GM18951 (cell line): ENCODE measurements around the gene CRNN.

ENCODE experiments used
- POLR2A ChIP-seq: IDR thresholded peaks from 4 replicates; pipeline ENCODE4 v1.6.1; 2011; ENCODE audit warnings: mild to moderate bottlenecking; ENCODE audit not compliant: insufficient read length, insufficient read depth; ENCODE audit errors: extremely low read depth
- in situ Hi-C: fragments of 300-500 bp; cut with MboI; formaldehyde crosslinking; loops from one replicate; pipeline ENCODE4 v1.12.0; 2022; ENCODE audit warnings: low sequenced_read_pairs, mixed read lengths, inconsistent platforms; ENCODE audit not compliant: unreplicated experiment

Gene CRNN

GRCh38 chr1:152442765-152443164, 28.7 kb upstream of the CRNN start:
- in situ Hi-C loops: loop anchor here (10.0 kb wide), 1 partner anchor 248 kb away; no protein-coding TSS in a partner anchor
- TF ChIP-seq POLR2A: no peak

GRCh38 chr1:152442301-152442700, 28.2 kb upstream of the CRNN start:
- in situ Hi-C loops: loop anchor here (10.0 kb wide), 1 partner anchor 248 kb away; no protein-coding TSS in a partner anchor
- no peak for TF ChIP-seq POLR2A

- TF ChIP-seq POLR2A: no peak
These were observed 27.7 kb upstream of the CRNN start for GRCh38 chr1:152441756-152442155.

GRCh38 chr1:152440635-152441471, 26.8 kb upstream of the CRNN start:
- in situ Hi-C loops: loop anchor here (10.0 kb wide), 1 partner anchor 246 kb away; no protein-coding TSS in a partner anchor
- TF ChIP-seq POLR2A: no peak

More at GRCh38 chr1:152441756-152442155, 27.7 kb upstream of the CRNN start:
- in situ Hi-C loops: loop anchor here (10.0 kb wide), 1 partner anchor 247 kb away; no protein-coding TSS in a partner anchor

- TF ChIP-seq POLR2A: no peak
- in situ Hi-C loops: no loop called here
These were observed 22.8 kb upstream of the CRNN start for GRCh38 chr1:152436593-152437496.

- no peak for TF ChIP-seq POLR2A
- in situ Hi-C loops: no loop called here
These were observed 13.4 kb upstream of the CRNN start for GRCh38 chr1:152427458-152427857.

GRCh38 chr1:152426731-152427130, 12.7 kb upstream of the CRNN start:
- no peak for TF ChIP-seq POLR2A
- in situ Hi-C loops: no loop called here

- in situ Hi-C loops: no loop called here
- TF ChIP-seq POLR2A: no peak
These were observed 5.9 kb upstream of the CRNN start for GRCh38 chr1:152419917-152420316.

- no peak for TF ChIP-seq POLR2A
- in situ Hi-C loops: no loop called here
These were observed 1.6 kb upstream of the CRNN start for GRCh38 chr1:152415454-152416227.

GRCh38 chr1:152412756-152413155, 1.3 kb downstream of the CRNN start:
- in situ Hi-C loops: no loop called here
- no peak for TF ChIP-seq POLR2A

- in situ Hi-C loops: no loop called here
These were observed 2.9 kb downstream of the CRNN start for GRCh38 chr1:152411134-152411533.

GRCh38 chr1:152410599-152410998, 3.5 kb downstream of the CRNN start:
- in situ Hi-C loops: no loop called here
- TF ChIP-seq POLR2A: no peak

More at GRCh38 chr1:152411134-152411533, 2.9 kb downstream of the CRNN start:
- no peak for TF ChIP-seq POLR2A
